Measurements from ENCODE around the gene KDM4B. TPM values are rescaled to one million over a fixed set of nuclear protein-coding genes. Genes with fewer than 3 reads are reported as not detected.

KDM4B gene
- total and polyA plus RNA-seq, 2 donors (not counting 1 experiment from before 2014, with no cell fraction given): 75.5 to 205 TPM

DNA sequence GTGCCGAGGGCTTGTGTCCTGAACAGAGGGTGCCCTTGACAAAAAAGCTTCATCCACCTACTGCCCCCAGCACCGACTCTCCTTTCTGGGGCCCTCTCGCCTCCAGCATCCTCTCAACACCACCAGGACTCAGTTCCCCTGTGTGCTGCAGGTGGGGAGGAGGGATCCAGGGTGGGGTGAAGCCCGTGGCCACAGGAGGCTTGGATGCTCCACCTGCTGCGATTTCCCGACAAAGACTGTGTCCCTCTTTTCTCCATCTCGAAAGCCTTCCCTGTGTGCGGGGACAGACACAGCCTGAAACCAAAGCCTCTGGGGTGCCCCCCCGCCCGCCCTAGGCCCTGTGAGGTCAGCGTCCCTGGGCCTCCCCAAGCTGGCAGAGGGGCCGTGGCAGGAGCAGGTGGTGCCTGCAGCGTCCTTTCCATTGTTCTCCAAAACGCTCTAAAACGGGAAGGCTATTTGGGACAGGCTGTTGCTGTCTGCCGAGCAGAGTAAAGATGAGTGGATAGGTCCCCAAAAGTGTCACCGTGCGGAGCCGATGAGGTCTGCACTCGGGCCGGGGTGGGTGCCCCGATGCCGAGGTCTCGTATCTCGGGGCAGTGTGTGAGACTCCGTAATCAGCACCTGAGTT is 186.0 kb downstream of the KDM4B start:
- Mint-ChIP-seq H3K27me3 (no peaks in the 10 kb centered on the region), H3K27ac (no peak overlapping the region), H3K9me3 (ENCODE audit: insufficient read depth) (no peaks in the 10 kb centered on the region), H3K4me1 (peaks cover 15% of the 10 kb centered on the region), H3K4me3 (no peak overlapping the region)
- ATAC-seq (ENCODE audit: low read depth): no peak
- Histone ChIP-seq H3K4me1 (ENCODE audit: control insufficient read depth in 2 of 2, insufficient read depth in 2 of 2, low read length in 2 of 2) (peaks cover 0 to 9% of the 10 kb centered on the region in 2 donors), H3K27me3 (replicated peaks in 1 of 4; ENCODE audit: control extremely low read depth in 1 of 4, control insufficient read depth in 3 of 4, insufficient read depth in 4 of 4, low read length in 3 of 4) (no peaks in the 10 kb centered on the region), H3K4me2 (replicated peaks; ENCODE audit: low read depth, low read length, poor library complexity, severe bottlenecking) (no peak overlapping the region), H3K4me3 (ENCODE audit: control extremely low read depth in 1 of 5, extremely low read depth in 1 of 5, insufficient read depth in 1 of 5, low read depth in 2 of 5, low read length in 4 of 5) (no peak overlapping the region), H3K79me2 (ENCODE audit: control insufficient read depth, insufficient read depth, low read length) (peaks cover 2% of the 10 kb centered on the region), H3K27ac (ENCODE audit: low read length in 2 of 2) (no peak overlapping the region), H3K9me3 (ENCODE audit: control extremely low read depth in 1 of 3, control insufficient read depth in 2 of 3, insufficient read depth in 1 of 3, low read length in 2 of 3) (peaks cover 0 to 18% (median 3%) of the 10 kb centered on the region in 3 donors), H4K20me1 (ENCODE audit: control insufficient read depth, insufficient read depth, low read length, poor library complexity, severe bottlenecking) (peaks cover 47% of the 10 kb centered on the region), H3K36me3 (replicated peaks in 1 of 2; ENCODE audit: control extremely low read depth in 1 of 2, control insufficient read depth in 1 of 2, extremely low read depth in 1 of 2, insufficient read depth in 2 of 2, low read length in 1 of 2) (peaks cover 0 to 37% of the 10 kb centered on the region in 2 experiments), H3K9ac (ENCODE audit: low read length) (no peak overlapping the region), H2AFZ (ENCODE audit: insufficient read depth, low read depth, low read length, poor library complexity, severe bottlenecking) (no peak overlapping the region)
- ChIA-PET CTCF (interaction anchor here (0.6 to 10.2 kb wide), 10 partner anchors 8 to 105 kb away, joined by 3 to 102 read pairs (median 4); no protein-coding TSS in a partner anchor), POLR2A (interaction anchor here (0.9 to 1.3 kb wide), 3 partner anchors 10 to 107 kb away, joined by 3 to 9 read pairs (median 3); no protein-coding TSS in a partner anchor)
- intact Hi-C loops (cut with micrococcal nuclease): loop anchor here (1.0 kb wide), 1 partner anchor 107 kb away; no protein-coding TSS in a partner anchor
- no peak for DNase-seq
- TF ChIP-seq, protein P1, sequence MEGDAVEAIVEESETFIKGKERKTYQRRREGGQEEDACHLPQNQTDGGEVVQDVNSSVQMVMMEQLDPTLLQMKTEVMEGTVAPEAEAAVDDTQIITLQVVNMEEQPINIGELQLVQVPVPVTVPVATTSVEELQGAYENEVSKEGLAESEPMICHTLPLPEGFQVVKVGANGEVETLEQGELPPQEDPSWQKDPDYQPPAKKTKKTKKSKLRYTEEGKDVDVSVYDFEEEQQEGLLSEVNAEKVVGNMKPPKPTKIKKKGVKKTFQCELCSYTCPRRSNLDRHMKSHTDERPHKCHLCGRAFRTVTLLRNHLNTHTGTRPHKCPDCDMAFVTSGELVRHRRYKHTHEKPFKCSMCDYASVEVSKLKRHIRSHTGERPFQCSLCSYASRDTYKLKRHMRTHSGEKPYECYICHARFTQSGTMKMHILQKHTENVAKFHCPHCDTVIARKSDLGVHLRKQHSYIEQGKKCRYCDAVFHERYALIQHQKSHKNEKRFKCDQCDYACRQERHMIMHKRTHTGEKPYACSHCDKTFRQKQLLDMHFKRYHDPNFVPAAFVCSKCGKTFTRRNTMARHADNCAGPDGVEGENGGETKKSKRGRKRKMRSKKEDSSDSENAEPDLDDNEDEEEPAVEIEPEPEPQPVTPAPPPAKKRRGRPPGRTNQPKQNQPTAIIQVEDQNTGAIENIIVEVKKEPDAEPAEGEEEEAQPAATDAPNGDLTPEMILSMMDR (IDR thresholded peaks at IDR 0.05): no peak
- TF ChIP-seq EZH2 (IDR thresholded peaks at IDR 0.05; ENCODE audit: borderline replicate concordance, insufficient read depth, low read depth, low read length, poor library complexity, severe bottlenecking): no peak
- 95% methylated on average over 21 of the region's 26 CpGs for WGBS (ENCODE audit: insufficient coverage)

DNA sequence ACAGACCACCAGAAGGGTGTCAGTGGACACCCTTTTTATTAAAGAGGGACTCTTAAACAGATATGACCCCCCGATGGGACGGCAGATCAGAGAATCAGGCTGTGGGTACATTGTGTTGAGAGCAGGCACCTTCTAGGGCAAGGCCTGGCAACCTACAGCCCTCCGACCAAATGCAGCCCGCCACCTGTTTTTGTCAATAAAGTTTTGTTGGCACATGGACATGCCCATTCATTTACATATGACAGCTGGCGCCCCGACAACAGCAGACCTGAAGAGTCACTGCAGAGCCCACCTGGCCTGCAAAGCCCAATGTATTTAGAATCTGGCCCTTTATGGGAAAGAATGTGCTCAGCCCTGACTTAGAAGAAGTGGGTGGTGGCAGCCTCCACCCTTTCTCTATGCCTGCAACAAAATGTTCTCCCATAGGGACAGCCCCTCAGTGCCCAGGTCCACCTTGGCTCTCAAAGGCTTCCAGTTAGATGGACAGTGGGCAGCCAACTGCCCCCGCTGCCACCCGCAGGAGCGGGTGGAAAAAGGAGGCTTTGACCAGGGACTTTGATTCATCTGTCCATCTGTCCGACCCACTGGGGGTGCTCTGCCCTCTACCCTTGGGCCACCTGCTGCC is 186.8 kb downstream of the KDM4B start:
- Histone ChIP-seq H3K36me3 (replicated peaks in 1 of 2; ENCODE audit: control extremely low read depth in 1 of 2, control insufficient read depth in 1 of 2, extremely low read depth in 1 of 2, insufficient read depth in 2 of 2, low read length in 1 of 2) (peaks cover 0 to 29% of the 10 kb centered on the region in 2 experiments), H3K79me2 (ENCODE audit: control insufficient read depth, insufficient read depth, low read length) (no peaks in the 10 kb centered on the region), H3K4me2 (replicated peaks; ENCODE audit: low read depth, low read length, poor library complexity, severe bottlenecking) (no peak overlapping the region), H3K27me3 (replicated peaks in 1 of 4; ENCODE audit: control extremely low read depth in 1 of 4, control insufficient read depth in 3 of 4, insufficient read depth in 4 of 4, low read length in 3 of 4) (no peaks in the 10 kb centered on the region), H3K9me3 (ENCODE audit: control extremely low read depth in 1 of 3, control insufficient read depth in 2 of 3, insufficient read depth in 1 of 3, low read length in 2 of 3) (peaks cover 0 to 18% (median 3%) of the 10 kb centered on the region in 3 donors), H3K9ac (ENCODE audit: low read length) (no peak overlapping the region), H4K20me1 (ENCODE audit: control insufficient read depth, insufficient read depth, low read length, poor library complexity, severe bottlenecking) (peaks cover 39% of the 10 kb centered on the region), H3K27ac (ENCODE audit: low read length in 2 of 2) (no peak overlapping the region), H2AFZ (ENCODE audit: insufficient read depth, low read depth, low read length, poor library complexity, severe bottlenecking) (no peak overlapping the region), H3K4me1 (ENCODE audit: control insufficient read depth in 2 of 2, insufficient read depth in 2 of 2, low read length in 2 of 2) (peaks cover 0 to 9% of the 10 kb centered on the region in 2 donors), H3K4me3 (ENCODE audit: control extremely low read depth in 1 of 5, extremely low read depth in 1 of 5, insufficient read depth in 1 of 5, low read depth in 2 of 5, low read length in 4 of 5) (no peak overlapping the region)
- no peak overlapping the region for H3K27ac Mint-ChIP-seq
- ChIA-PET POLR2A (no interaction called here), CTCF (interaction anchor here (1.1 to 10.2 kb wide), 2 partner anchors 16 to 106 kb away, joined by 3 to 102 read pairs; no protein-coding TSS in a partner anchor)
- intact Hi-C loops (cut with micrococcal nuclease): no loop called here
- H3K4me3 Mint-ChIP-seq: no peak overlapping the region
- peaks cover 20% of the 10 kb centered on the region for H3K4me1 Mint-ChIP-seq
- peak; percentile 35 for DNase-seq
- 90% methylated on average over 10 of the region's 10 CpGs for WGBS (ENCODE audit: insufficient coverage)
- TF ChIP-seq, protein P1 (IDR thresholded peaks at IDR 0.05): no peak
- TF ChIP-seq EZH2 (IDR thresholded peaks at IDR 0.05; ENCODE audit: borderline replicate concordance, insufficient read depth, low read depth, low read length, poor library complexity, severe bottlenecking): no peak
- ATAC-seq (ENCODE audit: low read depth): no peak
- H3K9me3 Mint-ChIP-seq (ENCODE audit: insufficient read depth): no peaks in the 10 kb centered on the region
- no peaks in the 10 kb centered on the region for H3K27me3 Mint-ChIP-seq

Measured in B cell (primary cell).